Measurements from ENCODE around the gene ZNF14.

- TF ChIP-seq, protein P1, sequence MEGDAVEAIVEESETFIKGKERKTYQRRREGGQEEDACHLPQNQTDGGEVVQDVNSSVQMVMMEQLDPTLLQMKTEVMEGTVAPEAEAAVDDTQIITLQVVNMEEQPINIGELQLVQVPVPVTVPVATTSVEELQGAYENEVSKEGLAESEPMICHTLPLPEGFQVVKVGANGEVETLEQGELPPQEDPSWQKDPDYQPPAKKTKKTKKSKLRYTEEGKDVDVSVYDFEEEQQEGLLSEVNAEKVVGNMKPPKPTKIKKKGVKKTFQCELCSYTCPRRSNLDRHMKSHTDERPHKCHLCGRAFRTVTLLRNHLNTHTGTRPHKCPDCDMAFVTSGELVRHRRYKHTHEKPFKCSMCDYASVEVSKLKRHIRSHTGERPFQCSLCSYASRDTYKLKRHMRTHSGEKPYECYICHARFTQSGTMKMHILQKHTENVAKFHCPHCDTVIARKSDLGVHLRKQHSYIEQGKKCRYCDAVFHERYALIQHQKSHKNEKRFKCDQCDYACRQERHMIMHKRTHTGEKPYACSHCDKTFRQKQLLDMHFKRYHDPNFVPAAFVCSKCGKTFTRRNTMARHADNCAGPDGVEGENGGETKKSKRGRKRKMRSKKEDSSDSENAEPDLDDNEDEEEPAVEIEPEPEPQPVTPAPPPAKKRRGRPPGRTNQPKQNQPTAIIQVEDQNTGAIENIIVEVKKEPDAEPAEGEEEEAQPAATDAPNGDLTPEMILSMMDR (IDR thresholded peaks at IDR 0.05), result no peak
- TF ChIP-seq POLR2AphosphoS5 (IDR thresholded peaks at IDR 0.05), result peak; percentile 18 to 70 (median 60)
Measured at GRCh38 chr19:19668230-19669012, 64.5 kb downstream of the ZNF14 start, which contains the start of gene ZNF101.

Data from sigmoid colon (tissue), 4 donors.